GM15510 (cell line): Measurements from ENCODE around the gene TLE1.

Source experiments
- POLR2A ChIP-seq: IDR thresholded peaks from 3 replicates; pipeline ENCODE4 v1.6.1; 2011; ENCODE audit warnings: borderline replicate concordance; ENCODE audit not compliant: insufficient read length; ENCODE audit errors: extremely low read depth

The TLE1 gene

GRCh38 chr9:81589392-81589791 lies 100.0 kb downstream of the TLE1 start:
- no peak for TF ChIP-seq POLR2A

- no peak for TF ChIP-seq POLR2A
These were observed 101.0 kb downstream of the TLE1 start for GRCh38 chr9:81588148-81588871.

GRCh38 chr9:81586786-81587185 lies 102.6 kb downstream of the TLE1 start:
- TF ChIP-seq POLR2A = no peak

GRCh38 chr9:81585191-81585763 lies 104.1 kb downstream of the TLE1 start:
- no peak for TF ChIP-seq POLR2A

- TF ChIP-seq POLR2A = no peak
These were observed 105.2 kb downstream of the TLE1 start for GRCh38 chr9:81584099-81584498.

GRCh38 chr9:81581986-81582385 lies 107.4 kb downstream of the TLE1 start:
- TF ChIP-seq POLR2A = no peak

- no peak for TF ChIP-seq POLR2A
These were observed 110.0 kb downstream of the TLE1 start for GRCh38 chr9:81579381-81579780.

GRCh38 chr9:81578606-81579005 lies 110.7 kb downstream of the TLE1 start:
- no peak for TF ChIP-seq POLR2A

GRCh38 chr9:81575956-81576355 lies 113.4 kb downstream of the TLE1 start:
- TF ChIP-seq POLR2A = no peak

- no peak for TF ChIP-seq POLR2A
These were observed 114.9 kb downstream of the TLE1 start for GRCh38 chr9:81574405-81574804.

- TF ChIP-seq POLR2A = no peak
These were observed 115.7 kb downstream of the TLE1 start for GRCh38 chr9:81573415-81574321.

- TF ChIP-seq POLR2A = no peak
These were observed 119.3 kb downstream of the TLE1 start for GRCh38 chr9:81570083-81570482.

- TF ChIP-seq POLR2A = no peak
These were observed 123.2 kb downstream of the TLE1 start for GRCh38 chr9:81566074-81566698.

- no peak for TF ChIP-seq POLR2A
These were observed 123.7 kb downstream of the TLE1 start for GRCh38 chr9:81565609-81566008.

GRCh38 chr9:81565144-81565543 lies 124.2 kb downstream of the TLE1 start:
- TF ChIP-seq POLR2A = no peak
